HG02938 (cell line): Measurements from ENCODE around the gene P2RY12.

Source experiments
- ATAC-seq: cut with Tn5 transposase; IDR thresholded peaks from one replicate; pipeline ENCODE4 v1.9.1; 2021; ENCODE audit warnings: mild to moderate bottlenecking, moderate library complexity; ENCODE audit not compliant: unreplicated experiment

P2RY12 gene

GRCh38 chr3:151307583-151308488 is 76.7 kb downstream of the P2RY12 start:
- ATAC-seq, result no peak

GRCh38 chr3:151307131-151307530 is 77.4 kb downstream of the P2RY12 start:
- ATAC-seq, result no peak

- no peak for ATAC-seq
Measured at GRCh38 chr3:151306168-151306810, 78.3 kb downstream of the P2RY12 start.

GRCh38 chr3:151305775-151306151 is 78.8 kb downstream of the P2RY12 start:
- ATAC-seq, result no peak

GRCh38 chr3:151305060-151305774 is 79.3 kb downstream of the P2RY12 start:
- ATAC-seq, result no peak

GRCh38 chr3:151303751-151304150 is 80.8 kb downstream of the P2RY12 start:
- ATAC-seq, result no peak

GRCh38 chr3:151301787-151302186 is 82.8 kb downstream of the P2RY12 start:
- no peak for ATAC-seq

- no peak for ATAC-seq
Measured at GRCh38 chr3:151300539-151300938, 84.0 kb downstream of the P2RY12 start.

GRCh38 chr3:151299006-151299405 is 85.5 kb downstream of the P2RY12 start:
- ATAC-seq, result no peak

- ATAC-seq, result no peak
Measured at GRCh38 chr3:151297429-151297828, 87.1 kb downstream of the P2RY12 start.

GRCh38 chr3:151296226-151296625 is 88.3 kb downstream of the P2RY12 start:
- ATAC-seq, result no peak

- no peak for ATAC-seq
Measured at GRCh38 chr3:151293127-151293526, 91.4 kb downstream of the P2RY12 start.

GRCh38 chr3:151290673-151291072 is 93.9 kb downstream of the P2RY12 start:
- no peak for ATAC-seq

- no peak for ATAC-seq
Measured at GRCh38 chr3:151289445-151289844, 95.1 kb downstream of the P2RY12 start.
